ENCODE measurements around the gene SIGLEC11.
"Not testable (repeated sequence)": the region's sequence is repeated elsewhere in the genome, so short reads cannot be mapped to it uniquely, and the experiment has no call there.

Gene SIGLEC11

DNA sequence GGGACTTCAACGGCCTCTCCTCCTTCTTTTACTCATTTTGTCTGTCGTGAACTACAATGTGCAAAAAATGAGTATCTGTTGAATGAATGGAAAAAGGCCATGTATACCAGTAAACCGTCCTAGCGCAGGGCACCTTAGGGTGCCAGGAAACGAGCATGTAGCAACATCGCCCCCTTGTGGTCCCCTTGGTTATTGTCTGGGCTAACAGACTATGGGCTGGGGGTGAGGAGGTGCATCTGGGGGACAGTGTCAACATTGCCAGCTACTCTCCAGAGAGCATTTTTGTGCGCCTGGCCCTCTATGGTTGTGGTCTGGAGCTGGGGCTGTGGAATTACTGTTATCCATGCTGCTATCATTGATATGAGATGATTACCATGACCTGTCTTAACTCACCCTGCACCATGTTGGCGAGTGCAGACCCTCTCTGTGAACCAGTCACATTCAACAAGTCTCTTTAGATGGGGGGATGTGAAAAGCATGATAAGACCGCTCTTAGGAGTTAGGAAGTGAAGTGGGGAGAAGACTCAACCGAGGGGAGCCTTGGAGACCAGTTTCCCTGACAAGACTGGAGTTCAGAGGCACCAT lies 22.8 kb upstream of the SIGLEC11 start:
- in situ Hi-C loops (cut with MboI; ENCODE audit: low sequenced_read_pairs), result loop anchor here (10.0 kb wide), 1 partner anchor 49 kb away; no protein-coding TSS in a partner anchor

DNA sequence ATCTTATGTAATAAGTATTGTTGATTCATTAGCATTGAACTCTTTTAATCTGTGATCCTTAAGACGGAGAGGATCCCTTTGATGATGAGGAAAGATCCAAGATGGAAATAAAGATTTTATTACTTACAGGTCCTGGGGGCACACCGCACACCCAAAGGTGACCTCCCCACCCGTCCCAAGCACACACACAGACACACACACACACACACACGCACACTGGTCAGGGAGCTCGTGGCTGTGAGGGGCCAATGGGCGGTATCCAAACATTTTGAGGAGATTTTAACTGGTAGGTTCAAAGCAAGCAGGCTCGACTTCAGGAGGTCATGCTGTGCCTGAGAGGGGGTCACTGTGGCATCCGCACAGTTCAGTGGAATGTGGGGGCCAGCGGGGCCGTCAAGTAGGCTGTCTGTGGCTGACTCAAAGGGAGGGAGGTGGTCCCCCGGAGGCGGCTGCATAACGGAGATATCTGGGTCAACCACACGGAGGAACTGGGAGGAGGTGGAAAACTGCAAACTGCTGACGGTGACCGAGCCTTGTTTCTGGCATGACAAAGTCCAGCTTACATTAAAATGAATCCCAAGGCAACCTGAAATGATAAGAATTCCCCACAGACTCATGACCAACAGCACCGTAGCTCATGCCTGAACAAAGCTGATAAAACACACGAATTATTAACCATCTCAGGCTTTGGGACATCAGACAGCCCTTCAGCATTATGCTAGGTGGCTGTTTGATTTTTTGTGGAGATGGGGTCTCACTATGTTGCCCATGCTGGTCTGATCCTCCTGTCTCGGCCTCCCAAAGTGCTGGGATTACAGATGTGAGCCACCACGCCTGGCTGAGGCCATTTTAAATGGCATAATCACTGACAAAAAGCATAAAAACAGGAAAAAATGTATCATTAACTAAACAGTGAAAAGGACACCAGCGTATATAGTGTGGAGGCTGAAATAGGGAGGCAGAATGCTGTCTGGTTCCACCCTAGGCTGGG lies 20.9 kb upstream of the SIGLEC11 start:
- in situ Hi-C loops (cut with MboI; ENCODE audit: low sequenced_read_pairs), result loop anchor here (10.0 kb wide), 1 partner anchor 47 kb away; no protein-coding TSS in a partner anchor

- in situ Hi-C loops (cut with MboI; ENCODE audit: low sequenced_read_pairs), result no loop called here
Measured at GRCh38 chr19:49978324-49978723, 17.4 kb upstream of the SIGLEC11 start.

DNA sequence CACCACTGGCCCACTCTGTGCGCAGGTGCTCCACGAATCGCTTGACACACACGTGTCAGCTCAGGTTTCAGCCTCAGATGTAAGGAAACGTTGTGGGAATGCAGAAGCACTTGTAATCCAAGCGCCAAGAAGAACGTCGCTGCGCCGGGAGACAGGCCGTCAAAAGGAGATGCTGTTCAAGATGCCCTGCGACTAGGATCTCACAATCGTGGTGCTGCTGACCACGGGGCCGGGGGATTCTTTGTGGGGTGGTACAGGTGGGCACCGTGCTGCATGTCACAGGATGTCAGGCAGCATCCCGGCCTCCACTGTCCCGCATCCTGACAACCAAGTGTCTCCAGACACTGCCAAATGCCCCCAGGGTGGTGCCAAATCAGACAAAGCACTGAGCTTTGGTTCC lies 16.9 kb upstream of the SIGLEC11 start:
- in situ Hi-C loops (cut with MboI; ENCODE audit: low sequenced_read_pairs), result no loop called here

DNA sequence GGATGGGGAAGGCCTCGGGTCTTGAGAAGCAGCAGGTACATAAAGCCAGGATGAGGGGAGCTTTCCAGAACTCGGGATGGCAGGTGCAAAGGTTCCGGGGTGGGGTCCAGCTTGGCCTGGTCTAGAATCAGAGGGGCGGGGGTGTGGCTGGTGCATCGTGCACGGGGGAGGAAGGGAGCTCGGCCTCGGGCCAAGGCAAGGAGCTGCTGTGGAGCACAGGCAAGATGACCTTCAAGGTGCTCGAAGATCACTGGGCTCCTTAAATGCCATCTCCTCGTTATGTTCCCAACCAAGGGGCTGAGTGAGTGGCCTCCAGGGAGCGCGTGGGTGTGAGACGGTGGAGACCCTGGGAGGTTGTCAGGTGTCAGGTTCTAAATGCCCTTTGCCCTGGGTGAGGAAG lies 16.1 kb upstream of the SIGLEC11 start:
- in situ Hi-C loops (cut with MboI; ENCODE audit: low sequenced_read_pairs), result no loop called here

GRCh38 chr19:49976496-49976895 lies 15.5 kb upstream of the SIGLEC11 start:
- in situ Hi-C loops (cut with MboI; ENCODE audit: low sequenced_read_pairs), result no loop called here

DNA sequence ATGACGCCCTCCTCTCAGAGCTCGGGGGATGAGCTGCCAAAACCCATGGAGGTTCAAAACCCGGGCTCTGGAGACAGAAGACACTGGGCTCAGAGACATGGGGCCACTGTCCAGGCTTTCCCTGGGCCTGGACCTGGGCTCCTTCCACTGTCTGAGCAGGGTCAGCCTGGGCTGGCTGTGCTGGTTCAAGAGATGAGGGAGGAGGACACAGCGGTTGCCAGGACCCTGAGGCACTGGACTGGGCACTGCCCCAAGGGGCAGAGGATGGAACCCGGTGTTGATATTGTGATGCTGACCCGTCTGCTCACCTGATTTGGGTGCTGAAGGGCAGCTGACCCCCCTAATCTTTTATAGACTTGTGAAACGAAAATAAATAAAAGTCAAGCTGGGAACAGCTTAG lies 14.1 kb upstream of the SIGLEC11 start:
- in situ Hi-C loops (cut with MboI; ENCODE audit: low sequenced_read_pairs), result no loop called here

GRCh38 chr19:49973987-49974386 lies 13.0 kb upstream of the SIGLEC11 start:
- in situ Hi-C loops (cut with MboI; ENCODE audit: low sequenced_read_pairs), result no loop called here

DNA sequence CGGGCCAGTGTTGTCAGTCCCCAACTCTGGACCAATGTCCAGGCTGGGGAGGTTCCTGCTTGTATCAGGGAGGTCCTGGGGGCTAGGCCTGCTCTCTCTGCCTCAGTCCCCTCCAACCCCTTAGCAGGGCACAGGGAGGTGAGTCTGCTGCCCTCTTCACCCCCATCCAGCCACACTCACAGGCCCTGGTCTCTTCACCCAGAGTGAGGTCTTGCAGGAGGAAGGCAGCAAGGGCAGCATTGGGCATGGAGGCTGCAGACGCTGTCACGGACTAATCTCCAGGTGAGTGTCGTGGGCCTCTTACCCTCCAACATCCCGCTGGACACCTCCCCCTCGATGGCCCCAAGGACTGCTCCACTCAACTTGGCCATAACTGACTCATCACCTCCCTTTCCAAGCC lies 11.9 kb upstream of the SIGLEC11 start:
- in situ Hi-C loops (cut with MboI; ENCODE audit: low sequenced_read_pairs), result no loop called here

GRCh38 chr19:49971991-49972411 lies 11.0 kb upstream of the SIGLEC11 start:
- in situ Hi-C loops (cut with MboI; ENCODE audit: low sequenced_read_pairs), result no loop called here

GRCh38 chr19:49969355-49969754 lies 8.4 kb upstream of the SIGLEC11 start:
- in situ Hi-C loops (cut with MboI; ENCODE audit: low sequenced_read_pairs), result not testable (repeated sequence)

GRCh38 chr19:49968279-49968922 lies 7.4 kb upstream of the SIGLEC11 start:
- in situ Hi-C loops (cut with MboI; ENCODE audit: low sequenced_read_pairs), result no loop called here

DNA sequence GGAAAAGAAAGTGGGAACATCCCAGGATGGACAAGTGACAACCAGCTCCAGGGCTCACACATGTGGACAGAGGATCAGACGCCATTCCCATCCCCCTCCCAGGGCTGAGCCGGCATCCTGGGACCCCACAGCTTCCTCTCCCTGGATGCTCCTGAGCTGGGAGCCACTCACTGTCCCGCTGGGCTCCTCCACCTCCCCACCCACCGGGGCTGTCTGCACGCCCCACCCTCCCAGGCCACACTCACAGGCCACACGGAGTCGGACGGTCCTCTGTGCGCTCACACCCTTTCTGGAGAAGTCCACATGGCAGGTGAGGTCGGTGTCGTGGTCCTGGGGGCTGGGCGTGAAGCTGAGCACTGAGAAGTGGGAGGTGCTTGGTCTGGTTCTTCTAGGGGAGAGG lies 1.1 kb downstream of the SIGLEC11 start:
- in situ Hi-C loops (cut with MboI; ENCODE audit: low sequenced_read_pairs), result not testable (repeated sequence)

GRCh38 chr19:49958596-49958995 lies 2.4 kb downstream of the SIGLEC11 start:
- in situ Hi-C loops (cut with MboI; ENCODE audit: low sequenced_read_pairs), result not testable (repeated sequence)

DNA sequence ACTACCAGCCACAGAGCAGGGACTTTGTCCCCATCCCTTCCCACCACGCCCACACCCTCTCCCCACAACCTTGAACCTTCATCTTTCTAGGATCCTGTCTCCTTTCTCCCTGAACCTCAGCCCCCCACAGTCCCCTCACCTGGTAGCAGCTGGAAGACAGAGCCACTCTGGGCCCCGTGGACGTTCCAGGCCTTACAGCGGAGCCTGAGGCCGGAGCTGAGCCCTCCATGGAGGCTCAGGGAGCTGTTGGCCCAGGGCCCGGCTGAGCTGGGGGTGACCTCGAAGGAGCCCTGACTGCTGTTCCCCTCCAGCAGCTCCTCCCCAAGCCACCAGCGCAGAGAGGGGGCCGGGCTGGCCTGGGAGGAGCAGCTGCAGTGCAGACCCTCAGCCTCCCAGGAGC lies 2.8 kb downstream of the SIGLEC11 start:
- in situ Hi-C loops (cut with MboI; ENCODE audit: low sequenced_read_pairs), result not testable (repeated sequence)

- in situ Hi-C loops (cut with MboI; ENCODE audit: low sequenced_read_pairs), result no loop called here
Measured at GRCh38 chr19:49957262-49957915, 3.6 kb downstream of the SIGLEC11 start.

DNA sequence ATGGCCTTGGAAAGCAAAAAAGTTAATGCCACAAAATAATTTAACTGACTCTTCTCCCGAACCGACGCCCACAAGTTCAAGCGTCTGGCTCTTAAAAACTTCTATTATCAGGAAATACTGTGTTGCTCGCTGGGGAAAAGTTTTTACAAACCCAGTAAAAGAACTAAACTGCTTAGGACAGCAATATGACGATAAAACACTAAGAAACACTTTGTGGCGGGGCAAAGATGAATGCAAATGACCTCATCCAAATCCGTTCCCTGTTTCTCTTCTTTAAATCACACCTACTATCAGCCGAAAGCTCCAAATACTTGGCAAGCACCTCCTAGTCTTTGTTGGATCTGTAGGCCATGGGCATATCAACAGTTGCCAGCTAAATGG lies 4.9 kb downstream of the SIGLEC11 start:
- in situ Hi-C loops (cut with MboI; ENCODE audit: low sequenced_read_pairs), result no loop called here

GRCh38 chr19:49954933-49955332 lies 6.0 kb downstream of the SIGLEC11 start:
- in situ Hi-C loops (cut with MboI; ENCODE audit: low sequenced_read_pairs), result no loop called here

- in situ Hi-C loops (cut with MboI; ENCODE audit: low sequenced_read_pairs), result no loop called here
Measured at GRCh38 chr19:49954092-49954829, 6.7 kb downstream of the SIGLEC11 start.

DNA sequence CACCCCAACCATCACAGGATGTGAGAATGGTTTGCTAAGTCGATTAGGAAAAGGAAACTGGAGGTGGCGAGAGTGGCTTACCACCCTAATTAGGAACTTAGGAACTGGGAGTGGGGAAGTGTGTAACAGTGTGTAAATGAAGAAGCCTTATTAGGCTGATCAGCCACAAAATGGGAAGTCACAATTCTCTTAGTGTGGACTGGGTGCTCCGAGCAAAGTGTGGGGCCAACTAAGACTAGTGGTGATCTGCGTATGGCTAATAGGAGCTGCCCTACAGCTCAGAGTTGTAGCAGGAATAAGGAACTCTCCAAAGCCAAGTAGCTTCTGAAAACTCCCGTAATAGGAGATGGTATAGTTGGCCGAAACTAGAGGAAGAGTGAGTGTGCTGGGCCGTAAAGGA lies 7.6 kb downstream of the SIGLEC11 start:
- in situ Hi-C loops (cut with MboI; ENCODE audit: low sequenced_read_pairs), result no loop called here

Data from HL-60/S4 treated with phorbol 12-myristate 13-acetate at 8.2 ng/mL for 4 days and 3 days (cell line).